ENCODE data around the gene ABT1.

The ABT1 gene

DNA sequence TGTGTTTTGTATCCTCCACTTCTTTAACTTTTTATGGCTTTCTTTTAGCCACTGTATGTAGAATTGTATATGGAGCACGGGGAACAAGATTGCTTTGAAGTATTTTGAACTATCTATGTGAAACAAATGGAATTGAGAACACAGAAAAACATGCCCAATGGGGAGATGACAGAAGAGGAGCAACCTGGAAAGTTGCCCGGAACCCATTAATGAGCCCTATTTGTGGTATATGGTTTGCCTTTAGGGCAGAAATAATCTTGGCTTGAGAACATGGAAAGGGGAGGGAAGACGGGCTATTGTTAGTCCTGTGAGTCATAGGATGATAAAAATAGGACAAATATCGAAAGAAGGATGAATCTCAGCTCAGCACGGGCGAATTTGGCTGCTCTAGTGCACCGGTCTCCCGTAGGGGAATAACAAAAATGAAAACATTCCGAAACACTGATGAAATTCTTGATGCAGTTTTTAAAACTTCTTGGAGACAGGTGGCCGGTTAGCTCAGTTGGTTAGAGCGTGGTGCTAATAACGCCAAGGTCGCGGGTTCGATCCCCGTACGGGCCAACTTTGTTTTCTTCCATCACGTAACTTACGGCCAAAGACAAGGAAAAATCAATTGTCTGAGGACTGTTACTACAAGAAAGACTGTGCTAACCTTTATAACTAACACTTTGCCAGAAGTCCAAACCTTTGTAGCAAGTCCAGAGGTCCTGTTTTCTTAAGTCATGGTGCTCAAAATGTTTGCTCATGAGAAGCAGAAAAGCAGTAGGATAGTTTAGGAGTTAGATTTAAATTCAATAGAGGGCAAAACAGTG is 42.9 kb upstream of the ABT1 start:
- peak overlapping the region; percentile 6; the same call in 1 of the 2 replicates for H3K27ac ChIP-seq (ENCODE audit: low read depth, low read length)
- TF ChIP-seq, protein P1, sequence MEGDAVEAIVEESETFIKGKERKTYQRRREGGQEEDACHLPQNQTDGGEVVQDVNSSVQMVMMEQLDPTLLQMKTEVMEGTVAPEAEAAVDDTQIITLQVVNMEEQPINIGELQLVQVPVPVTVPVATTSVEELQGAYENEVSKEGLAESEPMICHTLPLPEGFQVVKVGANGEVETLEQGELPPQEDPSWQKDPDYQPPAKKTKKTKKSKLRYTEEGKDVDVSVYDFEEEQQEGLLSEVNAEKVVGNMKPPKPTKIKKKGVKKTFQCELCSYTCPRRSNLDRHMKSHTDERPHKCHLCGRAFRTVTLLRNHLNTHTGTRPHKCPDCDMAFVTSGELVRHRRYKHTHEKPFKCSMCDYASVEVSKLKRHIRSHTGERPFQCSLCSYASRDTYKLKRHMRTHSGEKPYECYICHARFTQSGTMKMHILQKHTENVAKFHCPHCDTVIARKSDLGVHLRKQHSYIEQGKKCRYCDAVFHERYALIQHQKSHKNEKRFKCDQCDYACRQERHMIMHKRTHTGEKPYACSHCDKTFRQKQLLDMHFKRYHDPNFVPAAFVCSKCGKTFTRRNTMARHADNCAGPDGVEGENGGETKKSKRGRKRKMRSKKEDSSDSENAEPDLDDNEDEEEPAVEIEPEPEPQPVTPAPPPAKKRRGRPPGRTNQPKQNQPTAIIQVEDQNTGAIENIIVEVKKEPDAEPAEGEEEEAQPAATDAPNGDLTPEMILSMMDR (IDR thresholded peaks at IDR 0.05; ENCODE audit: insufficient read depth, low read length, poor library complexity, severe bottlenecking), result no peak
- TF ChIP-seq EZH2phosphoT487 (conservative IDR thresholded peaks at IDR 0.05; ENCODE audit: low read length), result no peak
- no peaks in the 10 kb centered on the region for H4K20me1 ChIP-seq (ENCODE audit: low read depth, low read length)
- H3F3A ChIP-seq (ENCODE audit: insufficient read depth), result peaks cover 43% of the 10 kb centered on the region
- no peaks in the 10 kb centered on the region for H3K79me2 ChIP-seq (ENCODE audit: insufficient read depth, low read length)
- peak overlapping the region; percentile 56 for H2AFZ ChIP-seq (ENCODE audit: low read depth, low read length, severe bottlenecking)
- no peaks in the 10 kb centered on the region for H3K9me2 ChIP-seq (replicated peaks; ENCODE audit: insufficient read depth, low read length)
- H3K9me3 ChIP-seq (ENCODE audit: insufficient read depth, low read length), result no peaks in the 10 kb centered on the region
- H3K4me3 ChIP-seq (ENCODE audit: insufficient read depth, low read length, poor library complexity, severe bottlenecking), result peak overlapping the region; percentile 66
- no peaks in the 10 kb centered on the region for H3K27me3 ChIP-seq (ENCODE audit: low read length)
- peak overlapping the region; percentile 86 for H3K4me2 ChIP-seq (ENCODE audit: low read depth, low read length, poor library complexity, severe bottlenecking)
- H3K9ac ChIP-seq (ENCODE audit: low read length), result peak overlapping the region; percentile 47
- H3K36me3 ChIP-seq (ENCODE audit: low read length), result no peaks in the 10 kb centered on the region

DNA sequence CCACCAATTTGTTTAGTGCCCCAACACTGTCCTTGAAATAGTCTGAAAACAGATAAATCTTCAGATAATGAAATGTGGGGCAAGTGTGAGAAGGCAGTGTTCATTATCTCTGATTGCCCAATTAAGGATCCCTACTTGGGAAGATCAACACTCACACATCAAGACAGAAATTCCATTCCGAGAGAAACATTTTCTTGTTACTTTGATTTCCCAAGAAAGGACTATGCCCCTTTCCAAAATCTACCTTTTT is 42.4 kb upstream of the ABT1 start:
- Histone ChIP-seq H4K20me1 (ENCODE audit: low read depth, low read length) (no peaks in the 10 kb centered on the region), H3K4me2 (ENCODE audit: low read depth, low read length, poor library complexity, severe bottlenecking) (peak overlapping the region; percentile 86), H2AFZ (ENCODE audit: low read depth, low read length, severe bottlenecking) (peak overlapping the region; percentile 56), H3K4me3 (ENCODE audit: insufficient read depth, low read length, poor library complexity, severe bottlenecking) (peak overlapping the region; percentile 66), H3K9ac (ENCODE audit: low read length) (peak overlapping the region; percentile 32), H3F3A (ENCODE audit: insufficient read depth) (peaks cover 43% of the 10 kb centered on the region), H3K9me3 (ENCODE audit: insufficient read depth, low read length) (no peaks in the 10 kb centered on the region), H3K36me3 (ENCODE audit: low read length) (no peaks in the 10 kb centered on the region), H3K9me2 (replicated peaks; ENCODE audit: insufficient read depth, low read length) (no peaks in the 10 kb centered on the region), H3K79me2 (ENCODE audit: insufficient read depth, low read length) (no peaks in the 10 kb centered on the region), H3K27me3 (ENCODE audit: low read length) (no peaks in the 10 kb centered on the region), H3K27ac (ENCODE audit: low read depth, low read length) (0 out of 2 replicates have a peak overlapping the region, but pooled peaks have one; percentile 6)
- TF ChIP-seq, protein P1 (IDR thresholded peaks at IDR 0.05; ENCODE audit: insufficient read depth, low read length, poor library complexity, severe bottlenecking), result no peak
- TF ChIP-seq EZH2phosphoT487 (conservative IDR thresholded peaks at IDR 0.05; ENCODE audit: low read length), result no peak

DNA sequence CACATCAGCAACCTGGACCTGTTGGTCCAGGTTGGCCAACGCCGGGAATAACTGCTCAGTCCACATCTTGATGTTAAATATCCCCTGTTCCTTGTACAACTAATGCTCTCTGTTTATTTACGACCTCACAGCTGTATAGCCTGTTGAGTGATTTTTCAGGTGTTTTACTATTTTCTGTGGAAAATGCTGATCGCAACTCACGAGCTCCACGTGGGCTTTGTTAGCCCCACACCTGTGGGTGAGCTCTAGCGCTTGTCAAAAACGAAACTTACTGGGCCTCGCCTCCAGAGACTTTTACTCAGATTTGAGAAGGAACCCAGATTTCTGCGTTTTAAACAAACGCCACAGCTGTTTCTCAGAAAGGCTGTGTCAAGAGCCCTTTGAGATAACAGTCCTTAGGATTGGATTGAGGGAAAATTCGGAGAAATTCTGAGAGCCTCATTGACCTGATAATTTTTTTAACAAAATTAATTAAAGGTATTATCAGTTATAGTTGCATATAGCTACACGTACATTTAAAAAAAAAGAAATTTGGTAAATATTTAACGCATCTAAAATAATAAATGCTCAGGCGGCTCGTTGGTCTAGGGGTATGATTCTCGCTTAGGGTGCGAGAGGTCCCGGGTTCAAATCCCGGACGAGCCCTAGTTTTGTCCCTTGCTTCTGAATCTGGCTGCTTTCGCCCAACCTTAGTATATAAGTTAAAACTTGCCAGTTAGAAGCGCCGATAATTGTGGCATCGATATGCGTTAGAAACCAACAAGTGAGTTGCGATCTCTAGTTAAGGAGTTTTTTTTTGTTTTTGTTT is 41.9 kb upstream of the ABT1 start:
- no peak overlapping the region for H3K27ac ChIP-seq (ENCODE audit: low read depth, low read length)
- peak overlapping the region; percentile 56 for H2AFZ ChIP-seq (ENCODE audit: low read depth, low read length, severe bottlenecking)
- no peaks in the 10 kb centered on the region for H4K20me1 ChIP-seq (ENCODE audit: low read depth, low read length)
- H3K4me3 ChIP-seq (ENCODE audit: insufficient read depth, low read length, poor library complexity, severe bottlenecking), result peak overlapping the region; percentile 66
- peak overlapping the region; percentile 86 for H3K4me2 ChIP-seq (ENCODE audit: low read depth, low read length, poor library complexity, severe bottlenecking)
- H3F3A ChIP-seq (ENCODE audit: insufficient read depth), result peaks cover 43% of the 10 kb centered on the region
- no peaks in the 10 kb centered on the region for H3K9me3 ChIP-seq (ENCODE audit: insufficient read depth, low read length)
- no peaks in the 10 kb centered on the region for H3K9me2 ChIP-seq (replicated peaks; ENCODE audit: insufficient read depth, low read length)
- no peaks in the 10 kb centered on the region for H3K79me2 ChIP-seq (ENCODE audit: insufficient read depth, low read length)
- TF ChIP-seq, protein P1 (IDR thresholded peaks at IDR 0.05; ENCODE audit: insufficient read depth, low read length, poor library complexity, severe bottlenecking), result no peak
- no peak for TF ChIP-seq EZH2phosphoT487 (conservative IDR thresholded peaks at IDR 0.05; ENCODE audit: low read length)
- H3K9ac ChIP-seq (ENCODE audit: low read length), result peak overlapping the region; percentile 32
- no peaks in the 10 kb centered on the region for H3K27me3 ChIP-seq (ENCODE audit: low read length)
- H3K36me3 ChIP-seq (ENCODE audit: low read length), result no peaks in the 10 kb centered on the region
